T-cell (primary cell): ENCODE data around the gene LGALS9B. TPM values are rescaled to one million over a fixed set of nuclear protein-coding genes. Genes with fewer than 3 reads are reported as not detected.
"Not testable (repeated sequence)": the region's sequence is repeated elsewhere in the genome, so short reads cannot be mapped to it uniquely, and the experiment has no call there.

Source experiments
- ATAC-seq, 4 experiments: fragments of 200-7000 bp in 3 of 4; fragments of 150-1000 bp in 1 of 4; cut with Tn5 transposase; replicated peaks in 1 of 4; 1 replicate in 3 of 4; 2 replicates in 1 of 4; pipeline ENCODE4 v1.10.0; 2021; ENCODE audit warnings: moderate library complexity in 3 of 4, mild to moderate bottlenecking in 2 of 4, moderate number of reproducible peaks in 1 of 4
- CTCF ChIA-PET, 2 donors: fragments of 300-600 bp; sonication (Branson Sonifier 250); formaldehyde crosslinking; loops; one replicate each; lab custom pipeline; 2022; ENCODE audit warnings: antibody characterized with exemption in 2 of 2; lab: Charles Lee
- POLR2A ChIA-PET, 2 donors: fragments of 300-600 bp; sonication (Branson Sonifier 250); formaldehyde crosslinking; loops; one replicate each; lab custom pipeline; 2022; ENCODE audit warnings: antibody characterized with exemption in 2 of 2; lab: Charles Lee
- DNase-seq, 35 experiments: peaks; one replicate each; pipeline versions ENCODE4 v3.0.0 to v3.0.0-alpha.2; 2013 to 2023
- H3K27ac ChIP-seq: one replicate; pipeline ENCODE4 v1.5.1; 2013; ENCODE audit warnings: low read length
- H3K27me3 ChIP-seq, 2 experiments: replicated peaks in 1 of 2; 1 replicate in 1 of 2; 2 replicates in 1 of 2; pipeline versions ENCODE4 v1.6.1 to v1.7.0; 2013; ENCODE audit warnings: low read length in 1 of 2, mixed read lengths in 1 of 2; ENCODE audit not compliant: control insufficient read depth in 2 of 2, insufficient read depth in 2 of 2; ENCODE audit errors: extremely low read depth in 1 of 2
- H3K36me3 ChIP-seq, 2 donors: 1 replicate in 1 of 2; 2 replicates in 1 of 2; pipeline versions ENCODE4 v1.6.1 to v1.7.0; 2013; ENCODE audit warnings: low read length in 1 of 2; ENCODE audit not compliant: control insufficient read depth in 2 of 2, insufficient read depth in 1 of 2; ENCODE audit errors: extremely low read depth in 1 of 2
- H3K4me1 ChIP-seq, 2 experiments: 1 replicate in 1 of 2; 2 replicates in 1 of 2; pipeline versions ENCODE4 v1.6.1 to v1.7.0; 2013; ENCODE audit warnings: low read length in 2 of 2, mixed read lengths in 1 of 2; ENCODE audit not compliant: insufficient read depth in 2 of 2, control insufficient read depth in 1 of 2; ENCODE audit errors: extremely low read depth in 1 of 2
- H3K4me3 ChIP-seq, 2 donors: 1 replicate in 1 of 2; 2 replicates in 1 of 2; pipeline versions ENCODE4 v1.5.1 to v1.7.0; 2013; ENCODE audit warnings: mild to moderate bottlenecking in 2 of 2, low read length in 1 of 2, moderate library complexity in 1 of 2; ENCODE audit not compliant: control insufficient read depth in 1 of 2; ENCODE audit errors: extremely low read depth in 1 of 2
- H3K9me3 ChIP-seq: 2 replicates; pipeline ENCODE4 v1.7.0; 2013
- H3K27ac Mint-ChIP-seq, 2 donors: one replicate each; pipeline ENCODE4 v1.8.0; 2020 to 2021; ENCODE audit warnings: mild to moderate bottlenecking in 2 of 2, mixed read lengths in 2 of 2
- H3K27me3 Mint-ChIP-seq, 2 donors: one replicate each; pipeline ENCODE4 v1.8.0; 2021 to 2022; ENCODE audit warnings: mixed read lengths in 2 of 2
- H3K36me3 Mint-ChIP-seq: one replicate; pipeline ENCODE4 v1.8.0; 2021; ENCODE audit warnings: mixed read lengths
- H3K4me1 Mint-ChIP-seq, 3 donors: one replicate each; pipeline ENCODE4 v1.8.0; 2020 to 2022; ENCODE audit warnings: mixed read lengths in 3 of 3, mild to moderate bottlenecking in 1 of 3
- H3K4me3 Mint-ChIP-seq, 3 donors: one replicate each; pipeline ENCODE4 v1.8.0; 2020 to 2022; ENCODE audit warnings: mild to moderate bottlenecking in 3 of 3, mixed read lengths in 3 of 3, moderate library complexity in 3 of 3
- H3K9me3 Mint-ChIP-seq, 3 donors: one replicate each; pipeline ENCODE4 v1.8.0; 2020 to 2022; ENCODE audit warnings: mixed read lengths in 3 of 3
- WGBS: methylation state at CpG from one replicate; pipeline ENCODE4 v1.1.5; 2013; ENCODE audit warnings: missing lambda C conversion rate; ENCODE audit not compliant: insufficient coverage; 5-methylcytosine and 5-hydroxymethylcytosine counted together
- total RNA-seq, 35 experiments: library from RNA in 6 of 35; stranded (reverse) in 6 of 35; fragments of 120-200 nt in 1 of 35; gene quantifications; one replicate each; pipeline versions ENCODE4 v1.2.1 to v1.2.4 and lab custom pipeline; 2013 to 2026

The LGALS9B gene
- total RNA-seq, 5 donors from 2014 or later (not counting 1 experiment from before 2014, with no cell fraction given) = 0.30 to 0.60 (median 0.35) TPM; not detected in 2

DNA sequence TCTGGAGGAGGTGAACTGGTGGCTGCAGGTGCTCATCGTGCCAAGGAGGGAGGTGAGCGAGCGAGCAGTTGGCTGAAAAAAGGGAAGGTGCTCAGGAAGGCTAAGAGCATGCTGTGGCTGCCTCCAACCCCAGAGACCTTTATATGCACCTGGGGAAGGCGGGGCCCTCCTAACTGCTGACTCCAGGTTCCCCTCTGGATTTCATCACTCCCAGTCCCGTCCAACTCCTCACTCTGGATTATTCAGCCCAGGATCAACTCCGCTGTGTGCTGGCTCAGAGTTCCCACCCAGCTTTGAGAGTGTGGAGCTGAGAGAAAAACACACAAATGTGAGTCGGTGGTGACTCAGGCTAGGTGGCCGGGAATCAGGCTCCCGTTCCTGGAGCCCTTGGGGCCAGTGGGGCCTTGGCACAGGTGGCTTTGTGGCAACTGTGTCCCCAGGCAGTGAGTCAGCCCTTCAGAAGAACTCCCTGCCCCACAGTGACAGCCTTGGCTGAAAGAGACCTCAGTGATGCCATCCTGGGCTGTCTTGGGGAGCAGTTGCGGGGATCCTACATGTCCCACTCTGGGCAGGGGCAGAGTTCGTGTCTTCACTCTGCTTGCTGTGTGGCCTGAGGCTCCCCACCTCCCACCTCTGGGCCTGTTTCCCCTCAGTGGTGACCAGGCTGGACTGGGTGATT is 37.2 kb upstream of the LGALS9B start:
- H3K4me1 Mint-ChIP-seq, H3K36me3 Mint-ChIP-seq, H3K27ac ChIP-seq, H3K9me3 Mint-ChIP-seq, DNase-seq, H3K4me1 ChIP-seq, H3K4me3 ChIP-seq, ATAC-seq, POLR2A ChIA-PET, CTCF ChIA-PET, H3K9me3 ChIP-seq, H3K36me3 ChIP-seq, H3K4me3 Mint-ChIP-seq, H3K27me3 ChIP-seq, H3K27me3 Mint-ChIP-seq, H3K27ac Mint-ChIP-seq: not testable (repeated sequence)
- no CpG with 5 or more reads among the region's 11 CpGs for WGBS

DNA sequence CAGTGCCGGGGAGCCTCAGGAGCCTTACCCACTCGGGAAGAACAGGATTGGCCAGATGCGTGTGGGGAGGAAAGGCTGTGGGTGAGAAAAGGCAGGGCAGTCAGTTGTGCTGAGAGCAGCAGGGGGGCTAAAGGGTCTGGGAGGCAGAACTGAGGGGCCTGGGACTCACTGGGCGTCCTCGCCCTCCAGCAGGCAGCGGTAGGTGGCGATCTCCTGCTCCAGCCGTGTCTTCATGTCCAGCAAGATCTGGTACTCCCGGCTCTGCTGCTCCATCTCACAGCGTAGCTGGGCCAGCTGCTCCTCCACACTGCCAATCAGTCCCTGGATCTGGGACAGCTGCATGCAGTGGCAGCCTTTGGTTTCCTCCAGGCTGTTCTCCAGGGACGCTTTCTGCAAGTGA is 34.6 kb upstream of the LGALS9B start:
- H3K4me1 ChIP-seq, ATAC-seq, H3K27me3 ChIP-seq, H3K27me3 Mint-ChIP-seq, H3K36me3 ChIP-seq, H3K4me3 ChIP-seq, H3K9me3 ChIP-seq, H3K27ac Mint-ChIP-seq, H3K36me3 Mint-ChIP-seq, H3K4me1 Mint-ChIP-seq, DNase-seq, H3K27ac ChIP-seq, H3K4me3 Mint-ChIP-seq, H3K9me3 Mint-ChIP-seq, POLR2A ChIA-PET, CTCF ChIA-PET: not testable (repeated sequence)
- no CpG with 5 or more reads among the region's 11 CpGs for WGBS

DNA sequence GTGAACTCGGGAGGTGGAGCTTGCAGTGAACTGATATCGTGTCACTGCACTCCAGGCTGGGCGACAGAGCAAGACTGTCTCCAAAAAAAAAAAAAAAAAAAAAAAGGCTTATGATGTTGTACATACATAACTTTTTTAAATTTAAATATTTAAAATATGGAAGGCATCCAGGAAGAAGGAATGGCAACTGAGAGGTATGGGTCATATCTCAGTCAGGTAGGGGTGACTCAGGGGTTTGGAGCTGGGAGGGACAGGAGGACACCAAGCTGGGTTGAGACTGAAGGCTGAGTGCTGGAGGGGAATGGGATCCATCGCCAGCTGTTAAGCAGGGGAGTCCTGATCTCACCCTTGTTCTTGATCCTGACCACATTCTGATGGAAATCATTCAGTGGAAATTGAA is 33.0 kb upstream of the LGALS9B start:
- POLR2A ChIA-PET, H3K9me3 Mint-ChIP-seq, H3K4me3 Mint-ChIP-seq, H3K36me3 ChIP-seq, H3K27ac ChIP-seq, H3K4me3 ChIP-seq, ATAC-seq, CTCF ChIA-PET, DNase-seq, H3K4me1 ChIP-seq, H3K27me3 ChIP-seq, H3K27ac Mint-ChIP-seq, H3K4me1 Mint-ChIP-seq, H3K9me3 ChIP-seq, H3K27me3 Mint-ChIP-seq, H3K36me3 Mint-ChIP-seq: not testable (repeated sequence)
- WGBS = 100% methylated on average over 1 of the region's 4 CpGs

DNA sequence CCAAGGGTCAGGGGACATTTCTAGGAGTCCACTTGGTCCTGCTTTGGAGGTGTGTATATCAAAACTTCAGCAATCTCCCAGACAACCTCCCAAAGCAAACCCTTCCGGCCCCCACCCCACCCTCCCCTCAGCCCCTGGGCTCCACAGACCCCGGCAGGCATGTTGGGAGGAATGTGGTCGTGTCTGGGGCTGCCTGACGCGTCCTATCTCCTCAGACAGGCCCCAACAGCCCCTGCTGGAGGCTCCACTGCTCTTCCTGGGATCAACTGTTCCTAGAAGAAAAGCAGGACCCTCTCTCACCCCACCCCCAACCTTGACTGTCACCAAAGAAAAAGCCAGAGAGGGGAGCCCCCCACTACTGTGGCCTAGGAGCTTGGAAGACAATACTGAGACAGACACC is 28.1 kb upstream of the LGALS9B start:
- H3K4me1 ChIP-seq, H3K9me3 Mint-ChIP-seq, POLR2A ChIA-PET, H3K27ac Mint-ChIP-seq, H3K27me3 Mint-ChIP-seq, CTCF ChIA-PET, H3K27me3 ChIP-seq, DNase-seq, H3K4me3 Mint-ChIP-seq, H3K36me3 ChIP-seq, H3K27ac ChIP-seq, H3K4me3 ChIP-seq, ATAC-seq, H3K9me3 ChIP-seq, H3K4me1 Mint-ChIP-seq, H3K36me3 Mint-ChIP-seq: not testable (repeated sequence)
- WGBS = no CpG with 5 or more reads among the region's 5 CpGs

DNA sequence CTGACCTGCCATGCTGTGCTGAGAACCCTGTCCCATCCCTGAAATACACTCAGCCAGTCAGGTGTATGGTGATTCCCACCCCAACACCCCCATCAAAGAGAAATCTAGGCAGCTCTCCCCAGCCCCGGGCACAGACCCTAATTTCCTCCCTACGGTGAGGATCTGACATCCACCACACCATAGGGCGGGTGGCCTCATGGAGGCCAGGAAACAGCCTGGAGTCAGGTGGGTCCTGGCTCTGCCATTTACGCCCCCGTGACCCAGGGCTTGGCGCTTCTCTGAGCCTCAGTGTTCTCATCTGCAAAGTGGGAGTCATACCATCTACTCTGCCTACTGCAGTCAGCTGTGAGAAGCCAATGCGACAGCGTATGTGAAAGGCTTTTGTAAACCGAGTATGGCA is 27.4 kb upstream of the LGALS9B start:
- H3K4me3 ChIP-seq, H3K4me1 Mint-ChIP-seq, H3K27ac Mint-ChIP-seq, H3K9me3 ChIP-seq, ATAC-seq, H3K27me3 ChIP-seq, DNase-seq, H3K36me3 ChIP-seq, H3K4me1 ChIP-seq, POLR2A ChIA-PET, H3K27ac ChIP-seq, H3K9me3 Mint-ChIP-seq, CTCF ChIA-PET, H3K4me3 Mint-ChIP-seq, H3K36me3 Mint-ChIP-seq, H3K27me3 Mint-ChIP-seq: not testable (repeated sequence)
- WGBS = no CpG with 5 or more reads among the region's 9 CpGs

DNA sequence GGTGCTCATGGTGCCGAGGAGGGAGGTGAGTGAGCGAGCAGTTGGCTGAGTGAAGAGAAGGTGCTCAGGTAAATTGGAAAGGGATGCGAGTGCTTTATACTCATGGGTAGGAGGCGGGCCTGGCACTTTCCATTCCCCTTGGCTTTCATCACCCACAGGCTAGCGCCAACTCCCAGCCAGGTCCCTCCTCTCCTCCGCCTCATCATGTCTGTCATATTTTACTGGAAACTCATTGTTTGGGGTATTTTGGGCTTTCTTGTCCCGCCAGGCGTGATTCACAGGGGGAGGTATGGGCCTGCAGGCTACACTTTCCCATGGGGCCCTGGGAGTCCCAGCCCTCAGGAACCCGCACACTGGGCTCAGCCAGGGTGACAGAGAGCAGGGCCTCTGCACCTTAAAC is 26.8 kb upstream of the LGALS9B start:
- H3K9me3 Mint-ChIP-seq, H3K4me1 Mint-ChIP-seq, H3K4me1 ChIP-seq, DNase-seq, H3K27ac ChIP-seq, CTCF ChIA-PET, H3K4me3 ChIP-seq, H3K9me3 ChIP-seq, H3K36me3 ChIP-seq, H3K27me3 ChIP-seq, ATAC-seq, POLR2A ChIA-PET, H3K36me3 Mint-ChIP-seq, H3K4me3 Mint-ChIP-seq, H3K27ac Mint-ChIP-seq, H3K27me3 Mint-ChIP-seq: not testable (repeated sequence)
- no CpG with 5 or more reads among the region's 9 CpGs for WGBS

DNA sequence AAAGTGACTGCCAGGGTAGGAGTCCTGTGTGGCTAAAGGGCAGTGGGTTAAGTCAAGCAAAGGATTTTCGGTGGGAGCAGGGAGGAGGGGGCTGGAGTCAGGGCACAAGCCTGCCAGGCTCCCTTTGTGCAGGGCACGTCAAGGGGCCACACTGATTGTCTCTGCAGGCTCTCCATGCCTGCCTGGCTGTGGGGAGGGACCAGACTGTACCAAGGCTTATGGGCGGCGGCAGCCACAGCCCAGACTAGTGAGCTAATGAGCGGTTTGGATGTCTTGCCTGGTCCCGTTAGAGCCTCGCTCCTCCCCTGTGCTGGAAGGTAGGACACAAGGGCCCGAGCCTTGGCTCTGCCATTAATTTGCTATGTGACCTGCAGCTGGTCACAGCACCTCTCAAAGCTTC is 25.6 kb upstream of the LGALS9B start:
- ATAC-seq, H3K36me3 Mint-ChIP-seq, H3K27ac ChIP-seq, H3K27me3 ChIP-seq, CTCF ChIA-PET, H3K4me1 ChIP-seq, H3K36me3 ChIP-seq, H3K4me1 Mint-ChIP-seq, H3K27me3 Mint-ChIP-seq, H3K27ac Mint-ChIP-seq, POLR2A ChIA-PET, H3K4me3 ChIP-seq, H3K4me3 Mint-ChIP-seq, H3K9me3 Mint-ChIP-seq, H3K9me3 ChIP-seq, DNase-seq: not testable (repeated sequence)
- no CpG with 5 or more reads among the region's 8 CpGs for WGBS
